Loucy (cell line): Measurements from ENCODE around the gene MBD3.

Experiments
- H2AFZ ChIP-seq: fragments of 200-600 bp; sonication (generic); 2 replicates; pipeline ENCODE4 v1.6.0; 2016; ENCODE audit warnings: antibody characterized with exemption, mild to moderate bottlenecking, low read length, moderate library complexity
- H3F3A ChIP-seq: fragments of 200-600 bp; 2 replicates; pipeline ENCODE4 v1.6.0; 2016; ENCODE audit warnings: antibody characterized with exemption, low read depth, mild to moderate bottlenecking
- H3K27me3 ChIP-seq: fragments of 200-600 bp; sonication (generic); 2 replicates; pipeline ENCODE4 v1.6.1; 2014; ENCODE audit warnings: low read length, mild to moderate bottlenecking; ENCODE audit not compliant: insufficient read depth, poor library complexity, severe bottlenecking
- H3K36me3 ChIP-seq: fragments of 200-600 bp; sonication (generic); 2 replicates; pipeline ENCODE4 v1.6.1; 2016; ENCODE audit warnings: low read length; ENCODE audit not compliant: insufficient read depth
- H3K4me1 ChIP-seq: fragments of 200-600 bp; sonication (generic); 2 replicates; pipeline ENCODE4 v1.5.1; 2014; ENCODE audit warnings: low read length, mild to moderate bottlenecking; ENCODE audit not compliant: insufficient read depth, poor library complexity, severe bottlenecking
- H3K4me2 ChIP-seq: fragments of 200-600 bp; sonication (generic); 2 replicates; pipeline ENCODE4 v1.6.0; 2014; ENCODE audit warnings: antibody characterized with exemption, low read length, low read depth, mild to moderate bottlenecking; ENCODE audit not compliant: poor library complexity, severe bottlenecking
- H3K4me3 ChIP-seq: fragments of 200-600 bp; sonication (generic); 2 replicates; pipeline ENCODE4 v1.5.1; 2014; ENCODE audit warnings: low read length, mild to moderate bottlenecking, mixed read lengths; ENCODE audit not compliant: poor library complexity, severe bottlenecking
- H3K79me2 ChIP-seq: fragments of 200-600 bp; sonication (generic); 2 replicates; pipeline ENCODE4 v1.6.1; 2014; ENCODE audit warnings: low read length; ENCODE audit not compliant: insufficient read depth
- H3K9ac ChIP-seq: fragments of 200-600 bp; sonication (generic); 2 replicates; pipeline ENCODE4 v1.6.0; 2014; ENCODE audit warnings: mild to moderate bottlenecking, low read depth, low read length, moderate library complexity; ENCODE audit not compliant: poor library complexity, severe bottlenecking
- H3K9me2 ChIP-seq: fragments of 200-600 bp; sonication (generic); replicated peaks from 2 replicates; pipeline ENCODE4 v1.6.1; 2016; ENCODE audit warnings: low read depth, low read length, mixed read lengths
- H3K9me3 ChIP-seq: fragments of 200-600 bp; sonication (generic); 2 replicates; pipeline ENCODE4 v1.6.1; 2014; ENCODE audit warnings: mild to moderate bottlenecking, antibody characterized with exemption, low read length, low read depth; ENCODE audit not compliant: insufficient read depth
- H4K20me1 ChIP-seq: fragments of 200-600 bp; sonication (generic); 2 replicates; pipeline ENCODE4 v1.6.0; 2014; ENCODE audit warnings: antibody characterized with exemption, low read length, mild to moderate bottlenecking; ENCODE audit not compliant: insufficient read depth, poor library complexity, severe bottlenecking
- EZH2phosphoT487 ChIP-seq: fragments of 200-600 bp; IDR thresholded peaks from 2 replicates; pipeline ENCODE4 v1.6.1; 2018; ENCODE audit warnings: antibody characterized with exemption, mild to moderate bottlenecking, moderate library complexity, borderline replicate concordance
- TF ChIP-seq, protein P1 (sequence below): fragments of 200-600 bp; sonication (generic); conservative IDR thresholded peaks from 2 replicates; pipeline ENCODE4 v1.5.1; 2014; ENCODE audit warnings: mild to moderate bottlenecking, antibody characterized with exemption, low read length

MBD3 gene

DNA sequence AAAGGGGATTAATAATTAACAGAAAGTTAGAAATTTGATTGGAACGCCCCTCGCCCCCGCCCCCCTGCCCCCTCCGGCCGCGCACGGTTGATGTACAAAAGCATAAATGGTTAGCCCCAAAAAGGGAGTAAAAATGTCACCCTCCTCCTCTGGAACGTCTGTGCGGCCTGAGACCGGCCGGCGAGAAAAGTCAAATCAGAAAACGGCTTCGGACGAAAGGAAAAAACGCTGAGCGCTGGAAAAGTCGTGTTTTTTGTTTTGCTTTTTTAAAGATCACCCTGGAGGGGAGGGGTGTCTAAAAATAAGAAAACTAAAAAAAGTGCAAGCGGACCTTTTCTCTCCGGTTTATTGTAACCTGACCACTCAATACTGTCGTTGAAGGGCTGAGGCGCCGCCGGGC, 37.7 kb downstream of the MBD3 start:
- Histone ChIP-seq H3K4me2 (no peak overlapping the region), H3K9me2 (no peaks in the 10 kb centered on the region), H3K9ac (no peak overlapping the region), H3K36me3 (no peaks in the 10 kb centered on the region), H3F3A (no peaks in the 10 kb centered on the region), H3K27me3 (no peaks in the 10 kb centered on the region), H2AFZ (no peak overlapping the region), H4K20me1 (peaks cover under 1% of the 10 kb centered on the region), H3K4me1 (no peaks in the 10 kb centered on the region), H3K79me2 (no peaks in the 10 kb centered on the region; the same call in 1 of the 2 replicates), H3K9me3 (no peaks in the 10 kb centered on the region), H3K4me3 (no peak overlapping the region)
- TF ChIP-seq, protein P1, sequence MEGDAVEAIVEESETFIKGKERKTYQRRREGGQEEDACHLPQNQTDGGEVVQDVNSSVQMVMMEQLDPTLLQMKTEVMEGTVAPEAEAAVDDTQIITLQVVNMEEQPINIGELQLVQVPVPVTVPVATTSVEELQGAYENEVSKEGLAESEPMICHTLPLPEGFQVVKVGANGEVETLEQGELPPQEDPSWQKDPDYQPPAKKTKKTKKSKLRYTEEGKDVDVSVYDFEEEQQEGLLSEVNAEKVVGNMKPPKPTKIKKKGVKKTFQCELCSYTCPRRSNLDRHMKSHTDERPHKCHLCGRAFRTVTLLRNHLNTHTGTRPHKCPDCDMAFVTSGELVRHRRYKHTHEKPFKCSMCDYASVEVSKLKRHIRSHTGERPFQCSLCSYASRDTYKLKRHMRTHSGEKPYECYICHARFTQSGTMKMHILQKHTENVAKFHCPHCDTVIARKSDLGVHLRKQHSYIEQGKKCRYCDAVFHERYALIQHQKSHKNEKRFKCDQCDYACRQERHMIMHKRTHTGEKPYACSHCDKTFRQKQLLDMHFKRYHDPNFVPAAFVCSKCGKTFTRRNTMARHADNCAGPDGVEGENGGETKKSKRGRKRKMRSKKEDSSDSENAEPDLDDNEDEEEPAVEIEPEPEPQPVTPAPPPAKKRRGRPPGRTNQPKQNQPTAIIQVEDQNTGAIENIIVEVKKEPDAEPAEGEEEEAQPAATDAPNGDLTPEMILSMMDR = no peak
- no peak for TF ChIP-seq EZH2phosphoT487

DNA sequence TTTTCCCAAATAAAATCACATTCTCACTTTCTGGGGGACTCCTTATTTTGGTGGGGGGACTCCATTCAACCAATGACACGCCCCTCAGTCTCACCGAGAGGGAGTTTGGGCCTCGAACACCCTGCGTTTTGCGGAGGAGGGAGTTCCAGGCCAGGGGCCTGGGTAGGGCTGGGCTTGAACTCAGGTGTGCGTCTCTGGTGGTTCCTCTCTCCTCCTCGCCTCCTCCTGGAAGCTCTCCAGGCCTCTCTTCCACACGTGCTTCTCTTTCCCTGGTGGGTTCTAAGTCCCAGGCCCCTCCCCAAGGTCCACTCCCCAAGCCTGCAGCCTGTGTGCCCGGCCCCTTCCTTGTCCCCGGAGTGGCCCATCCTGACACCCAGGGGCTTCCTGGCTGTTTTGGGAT, 39.2 kb downstream of the MBD3 start:
- TF ChIP-seq, protein P1 = no peak
- TF ChIP-seq EZH2phosphoT487 = no peak
- no peaks in the 10 kb centered on the region for H3F3A ChIP-seq
- no peaks in the 10 kb centered on the region for H3K9me3 ChIP-seq
- no peaks in the 10 kb centered on the region for H3K79me2 ChIP-seq
- H3K36me3 ChIP-seq = no peaks in the 10 kb centered on the region
- H3K4me1 ChIP-seq = no peaks in the 10 kb centered on the region
- H3K27me3 ChIP-seq = no peaks in the 10 kb centered on the region
- no peak overlapping the region for H3K9ac ChIP-seq
- no peak overlapping the region for H2AFZ ChIP-seq
- no peaks in the 10 kb centered on the region for H4K20me1 ChIP-seq
- H3K4me3 ChIP-seq = no peak overlapping the region
- H3K9me2 ChIP-seq = no peaks in the 10 kb centered on the region
- no peak overlapping the region for H3K4me2 ChIP-seq

DNA sequence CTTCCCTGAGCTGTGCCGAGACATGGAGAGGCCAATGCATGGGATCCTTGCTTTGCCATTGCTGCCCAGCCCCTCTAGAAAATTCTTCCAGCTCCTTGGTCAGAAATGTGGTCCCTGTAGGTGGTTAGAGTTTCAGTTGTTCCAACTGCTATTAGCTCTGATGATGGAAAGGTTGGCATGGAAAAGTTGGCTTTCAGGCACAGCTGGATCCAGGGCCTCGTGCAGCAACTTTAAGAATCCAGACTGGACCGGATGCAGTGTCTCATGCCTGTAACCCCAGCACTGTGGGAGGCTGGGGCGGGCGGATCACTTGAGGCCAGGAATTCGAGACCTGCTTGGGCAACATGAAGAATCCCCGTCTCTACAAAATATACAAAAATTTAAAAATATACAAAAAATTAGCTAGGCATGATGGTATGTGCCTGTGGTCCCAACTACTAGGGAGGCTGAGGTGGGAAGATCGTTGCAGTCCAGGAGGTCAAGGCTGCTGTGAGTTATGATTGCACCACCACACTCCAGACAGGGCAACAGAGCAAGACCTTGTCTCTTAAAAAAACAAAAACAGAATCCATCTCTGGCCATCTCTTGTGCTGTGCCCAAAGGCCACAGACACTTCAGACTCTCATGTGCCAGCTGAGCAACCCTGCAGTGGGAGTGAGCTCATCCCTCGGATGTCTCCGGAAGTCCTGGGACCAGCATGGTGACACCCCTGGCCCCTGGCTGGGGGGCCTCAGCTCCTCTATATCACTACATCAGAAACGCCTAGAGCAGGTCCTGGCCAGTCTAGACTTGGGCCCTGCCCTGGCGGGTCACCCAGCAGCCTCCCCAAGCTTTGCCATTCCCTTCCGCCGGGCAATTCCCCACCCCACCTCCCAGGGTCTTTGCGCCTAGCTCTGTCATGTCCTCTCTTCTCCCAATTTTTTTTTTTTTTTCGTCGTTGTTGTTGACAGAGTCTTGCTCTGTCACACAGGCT, 41.3 kb downstream of the MBD3 start:
- Histone ChIP-seq H3K27me3 (no peaks in the 10 kb centered on the region), H3K79me2 (no peaks in the 10 kb centered on the region), H3K4me3 (no peak overlapping the region), H3K4me1 (no peaks in the 10 kb centered on the region), H4K20me1 (no peaks in the 10 kb centered on the region), H3K9ac (no peak overlapping the region), H3K9me2 (no peaks in the 10 kb centered on the region), H3K36me3 (no peaks in the 10 kb centered on the region), H3F3A (no peaks in the 10 kb centered on the region), H3K4me2 (no peak overlapping the region), H3K9me3 (no peaks in the 10 kb centered on the region), H2AFZ (no peak overlapping the region)
- TF ChIP-seq, protein P1 = no peak
- TF ChIP-seq EZH2phosphoT487 = no peak
